ENCODE data around the gene MAGOH. TPM values are rescaled to one million over a fixed set of nuclear protein-coding genes. Genes with fewer than 3 reads are reported as not detected.
A peak's percentile ranks its signal among the peaks of the same experiment; 100 is the strongest.
"Not testable (repeated sequence)": the region's sequence is repeated elsewhere in the genome, so short reads cannot be mapped to it uniquely, and the experiment has no call there.

Gene MAGOH
- total and polyA plus RNA-seq, 2 of the 13 experiments (the other 11 are each of a cell fraction or from before 2014, with no cell fraction given), result 24.1 to 87.0 TPM

- Histone ChIP-seq H3K27ac (ENCODE audit: extremely low read length, insufficient read depth, low read length) (no peak overlapping the region), H3K9ac (ENCODE audit: insufficient read depth, low read depth, low read length) (no peak overlapping the region), H3K27me3 (ENCODE audit: control insufficient read depth in 1 of 2, insufficient read depth in 2 of 2, low read length in 2 of 2) (no peaks in the 10 kb centered on the region), H3K4me3 (replicated peaks in 1 of 3; ENCODE audit: insufficient read depth in 1 of 3, low read depth in 2 of 3, low read length in 3 of 3) (no peak overlapping the region), H2AFZ (ENCODE audit: low read length) (no peak overlapping the region), H3K36me3 (replicated peaks in 1 of 2; ENCODE audit: control insufficient read depth in 1 of 2, insufficient read depth in 2 of 2, low read length in 2 of 2) (peaks cover 6 to 51% of the 10 kb centered on the region in 2 experiments; a peak in 4 of 5 replicates), H4K20me1 (ENCODE audit: insufficient read depth, low read length) (no peaks in the 10 kb centered on the region), H3K4me2 (ENCODE audit: low read depth, low read length) (no peak overlapping the region), H3K9me3 (ENCODE audit: low read length) (no peaks in the 10 kb centered on the region), H3K79me2 (ENCODE audit: insufficient read depth, low read length) (no peaks in the 10 kb centered on the region), H3K4me1 (ENCODE audit: insufficient read depth, low read length) (no peaks in the 10 kb centered on the region)
- TF ChIP-seq ZNF768 (CRISPR knock-in tag; IDR thresholded peaks at IDR 0.05) (peak; percentile 51; the same call in 1 of the 2 replicates), ZNF441 (CRISPR knock-in tag; IDR thresholded peaks at IDR 0.05; ENCODE audit: borderline replicate concordance) (no peak)
- CTCF ChIA-PET (ENCODE audit: low intra/inter-chr PET ratio, low total read pairs), result no interaction called here
- in situ Hi-C loops (cut with HindIII; ENCODE audit: extremely low pct_ligation_motif_present, low pct_unique_long_range_greater_than_20kb), result no loop called here
- POLR2A ChIA-PET, result no interaction called here
- ATAC-seq (no peak), FAIRE-seq (no peak), DNase-seq (ENCODE audit: low spot score) (no peak)
- intact Hi-C loops (cut with micrococcal nuclease; ENCODE audit: unreplicated experiment), result no loop called here
- 96% methylated on average over 8 of the region's 8 CpGs for WGBS (ENCODE audit: low lambda C conversion rate)
- BruUV-seq (replicated peaks), result no TSS peak
Observed at GRCh38 chr1:53284224-53285020, 46.1 kb upstream of the MAGOH start.

- H3K4me1 ChIP-seq (ENCODE audit: insufficient read depth, low read length); H3K79me2 ChIP-seq (ENCODE audit: insufficient read depth, low read length); FAIRE-seq; H3K9ac ChIP-seq (ENCODE audit: insufficient read depth, low read depth, low read length); in situ Hi-C loops (cut with HindIII; ENCODE audit: extremely low pct_ligation_motif_present, low pct_unique_long_range_greater_than_20kb); H3K27me3 ChIP-seq (ENCODE audit: control insufficient read depth in 1 of 2, insufficient read depth in 2 of 2, low read length in 2 of 2); H3K27ac ChIP-seq (ENCODE audit: extremely low read length, insufficient read depth, low read length); POLR2A ChIA-PET; intact Hi-C loops (cut with micrococcal nuclease; ENCODE audit: unreplicated experiment); DNase-seq (ENCODE audit: low spot score); H3K4me2 ChIP-seq (ENCODE audit: low read depth, low read length); ATAC-seq; CTCF ChIA-PET (ENCODE audit: low intra/inter-chr PET ratio, low total read pairs); H3K9me3 ChIP-seq (ENCODE audit: low read length); BruUV-seq (replicated peaks); H3K4me3 ChIP-seq (replicated peaks in 1 of 3; ENCODE audit: insufficient read depth in 1 of 3, low read depth in 2 of 3, low read length in 3 of 3); H2AFZ ChIP-seq (ENCODE audit: low read length); H4K20me1 ChIP-seq (ENCODE audit: insufficient read depth, low read length): not testable (repeated sequence)
- peaks cover 4 to 39% of the 10 kb centered on the region in 2 experiments for H3K36me3 ChIP-seq (replicated peaks in 1 of 2; ENCODE audit: control insufficient read depth in 1 of 2, insufficient read depth in 2 of 2, low read length in 2 of 2)
- 96% methylated on average over 11 of the region's 12 CpGs for WGBS (ENCODE audit: low lambda C conversion rate)
Observed at GRCh38 chr1:53283156-53283555, 44.8 kb upstream of the MAGOH start.

All from HepG2 (cell line).